HG03159 (cell line): ENCODE measurements around the gene GALNT11.

Source experiments
- ATAC-seq: cut with Tn5 transposase; IDR thresholded peaks from one replicate; pipeline ENCODE4 v1.9.1; 2021; ENCODE audit warnings: mild to moderate bottlenecking, moderate library complexity; ENCODE audit not compliant: unreplicated experiment

GALNT11 gene

DNA sequence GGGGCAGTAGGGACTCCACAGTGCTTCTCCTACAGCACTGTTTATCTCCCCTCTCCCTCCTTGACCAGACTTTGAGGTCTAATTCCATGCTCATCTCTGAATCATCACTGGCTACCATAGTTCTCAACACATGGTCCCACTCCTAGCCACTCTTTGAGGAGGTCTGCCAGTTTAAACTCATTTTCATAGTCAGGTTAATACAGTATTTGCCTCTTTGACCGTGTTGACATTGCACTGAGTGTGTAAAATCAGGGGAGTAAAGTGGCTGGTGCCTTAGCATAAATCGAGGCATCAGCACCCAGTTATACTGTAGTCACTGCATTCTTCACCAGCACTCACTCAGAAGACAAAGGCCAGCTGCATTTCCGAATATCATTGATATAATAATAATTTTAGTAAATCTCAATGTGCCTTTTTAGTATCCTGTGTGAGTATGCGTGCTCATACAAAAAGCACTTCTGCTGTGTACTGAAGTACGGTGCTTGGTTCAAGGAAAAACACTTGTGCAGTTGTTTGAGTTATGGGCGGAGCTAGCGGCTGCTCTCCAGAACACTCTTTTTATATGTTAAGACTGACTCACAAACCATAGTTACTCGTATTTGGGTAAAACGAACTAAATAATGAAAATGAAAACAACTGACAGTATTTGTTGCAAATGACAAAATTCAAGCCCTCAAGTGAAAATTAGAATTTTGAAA, 89.7 kb downstream of the GALNT11 start:
- no peak for ATAC-seq

DNA sequence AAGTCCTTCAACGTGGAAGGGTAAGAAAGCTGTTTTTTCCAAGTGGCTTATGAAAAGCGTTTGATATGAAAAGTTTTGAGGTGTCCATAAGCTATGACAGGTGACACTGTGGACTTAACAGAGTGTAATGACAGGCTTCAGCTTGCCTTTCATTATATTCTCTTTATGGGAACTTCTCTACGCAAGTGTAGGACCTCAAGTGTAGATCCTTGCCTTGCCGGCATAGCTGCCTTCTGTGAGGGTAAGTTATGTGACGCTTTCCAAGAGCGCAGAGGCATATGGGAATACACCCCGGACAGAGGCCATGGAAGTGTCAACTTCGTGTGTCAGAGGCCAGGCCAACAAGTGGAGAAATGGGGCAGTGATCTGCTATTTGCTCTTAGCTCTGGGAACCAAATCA, 91.9 kb downstream of the GALNT11 start:
- ATAC-seq, result no peak

DNA sequence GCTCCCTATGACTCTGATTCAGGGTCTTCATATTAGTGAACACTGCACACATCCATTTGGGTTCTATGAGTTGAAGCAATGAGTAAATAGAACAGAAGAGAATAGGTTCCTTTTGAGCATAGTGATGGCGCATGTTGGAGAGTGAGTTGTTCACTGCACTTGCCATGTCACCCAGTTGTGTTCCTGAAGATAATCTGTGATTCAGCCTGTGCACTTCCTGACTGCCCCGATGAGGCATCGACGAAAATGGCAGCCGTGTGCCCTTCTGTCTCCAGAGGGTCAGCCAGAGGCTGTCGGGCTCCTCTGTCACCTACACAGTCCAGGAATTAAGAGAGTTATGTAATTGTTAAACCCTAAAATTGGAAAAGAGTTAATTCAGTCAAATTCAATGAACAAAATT, 94.7 kb downstream of the GALNT11 start:
- ATAC-seq, result no peak

DNA sequence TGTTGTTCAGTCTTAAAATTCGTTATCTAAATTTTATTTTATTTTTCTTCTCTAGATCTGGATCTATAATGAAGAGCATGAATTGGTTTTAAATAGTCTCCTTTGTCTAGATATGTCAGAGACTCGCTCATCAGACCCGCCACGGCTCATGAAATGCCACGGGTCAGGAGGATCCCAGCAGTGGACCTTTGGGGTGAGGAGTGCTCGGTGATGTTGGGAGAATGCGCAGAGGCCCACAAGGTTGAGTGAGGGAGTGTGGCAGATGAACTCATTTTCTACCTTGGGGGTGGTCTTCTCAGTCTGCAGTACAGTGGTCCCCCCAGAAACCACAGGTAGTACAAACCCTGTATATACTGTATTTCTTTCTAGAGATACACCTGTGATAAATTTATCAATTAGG, 95.3 kb downstream of the GALNT11 start:
- no peak for ATAC-seq

DNA sequence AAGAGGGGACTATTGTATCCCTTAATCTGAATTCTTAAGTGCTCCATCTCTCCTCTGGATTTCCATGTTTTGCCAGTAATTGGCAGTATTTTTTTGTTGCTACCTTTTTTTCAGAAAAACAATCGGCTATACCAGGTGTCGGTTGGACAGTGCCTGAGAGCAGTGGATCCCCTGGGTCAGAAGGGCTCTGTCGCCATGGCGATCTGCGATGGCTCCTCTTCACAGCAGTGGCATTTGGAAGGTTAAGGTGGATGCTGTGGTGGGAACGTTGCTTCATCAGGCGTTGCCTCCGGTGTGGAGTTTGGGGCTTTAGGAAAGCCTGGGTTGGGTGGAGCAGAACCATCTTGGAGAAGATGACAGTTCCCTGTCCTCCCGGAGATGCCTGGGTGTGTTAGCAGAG, 96.0 kb downstream of the GALNT11 start:
- no peak for ATAC-seq

DNA sequence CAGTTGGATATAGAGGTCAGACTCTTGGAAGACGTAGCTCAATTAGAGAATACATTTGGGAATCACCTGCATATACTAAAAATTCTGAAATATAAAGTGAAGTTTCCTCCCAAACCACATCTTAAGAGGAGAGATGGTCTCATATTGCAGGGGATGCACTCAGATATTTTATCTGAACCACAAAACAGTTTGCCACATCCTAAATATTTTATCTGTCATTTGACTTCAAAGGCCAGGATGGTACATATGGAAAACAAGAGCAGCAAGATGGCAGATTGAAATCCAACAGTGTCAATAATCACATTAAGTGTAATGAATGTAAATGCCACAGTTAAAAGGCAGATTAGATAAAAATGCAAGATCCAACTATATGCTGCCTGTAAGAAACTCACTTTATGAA, 97.1 kb downstream of the GALNT11 start:
- ATAC-seq, result no peak

DNA sequence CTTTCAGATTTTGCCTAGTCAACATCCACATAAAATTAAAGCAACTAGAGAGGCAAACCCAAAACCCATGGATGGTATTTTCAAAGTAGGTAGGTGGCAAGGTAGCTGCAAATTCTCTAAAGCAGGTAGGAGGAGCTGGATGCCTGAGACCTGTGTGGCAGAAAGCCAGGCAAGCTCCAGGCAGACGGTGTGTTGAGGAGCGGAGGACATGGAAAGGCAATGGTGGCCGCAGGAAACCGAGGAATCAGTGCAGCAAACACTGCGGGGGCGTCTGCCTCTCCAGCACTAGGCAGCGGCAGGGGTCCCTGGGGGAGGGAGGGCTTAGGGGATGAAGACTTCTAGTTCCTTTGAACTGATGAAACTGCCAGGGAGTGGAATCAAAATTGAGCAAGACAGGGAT, 101.3 kb downstream of the GALNT11 start:
- no peak for ATAC-seq

DNA sequence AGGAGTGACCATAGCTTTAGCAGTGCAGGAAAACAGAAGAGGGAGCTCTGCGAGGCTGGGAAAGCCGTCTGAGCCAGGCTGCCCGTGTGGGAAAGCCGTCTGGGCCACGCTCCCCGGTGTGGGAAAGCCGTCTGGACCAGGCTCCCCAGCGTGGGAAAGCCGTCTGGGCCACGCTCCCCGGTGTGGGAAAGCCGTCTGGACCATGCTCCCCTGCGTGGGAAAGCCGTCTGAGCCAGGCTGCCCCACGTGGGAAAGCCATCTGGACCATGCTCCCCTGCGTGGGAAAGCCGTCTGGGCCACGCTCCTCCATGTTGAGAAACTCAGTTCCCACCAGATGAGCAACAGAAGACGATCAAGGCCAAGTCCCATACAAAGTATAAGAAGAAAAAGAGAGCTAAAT, 101.8 kb downstream of the GALNT11 start:
- no peak for ATAC-seq

DNA sequence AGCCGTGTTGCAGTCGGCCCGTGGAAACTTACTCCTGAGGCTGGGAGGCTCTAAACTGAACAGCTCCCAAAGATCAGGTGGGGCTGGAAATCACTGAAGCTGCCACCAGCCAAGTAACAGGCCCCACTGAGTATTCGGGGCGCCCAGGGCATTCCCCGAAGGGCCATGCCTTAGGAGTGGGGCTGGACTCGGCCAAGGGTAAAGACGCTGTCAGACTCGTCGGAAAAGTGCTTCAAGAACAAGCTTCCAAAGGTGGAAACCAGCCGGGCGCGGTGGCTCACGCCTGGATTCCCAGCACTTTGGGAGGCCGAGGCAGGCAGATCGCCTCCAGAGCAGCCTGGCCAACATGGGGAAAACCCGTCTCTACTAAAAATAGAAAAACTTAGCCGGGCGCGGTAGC, 102.8 kb downstream of the GALNT11 start:
- no peak for ATAC-seq

DNA sequence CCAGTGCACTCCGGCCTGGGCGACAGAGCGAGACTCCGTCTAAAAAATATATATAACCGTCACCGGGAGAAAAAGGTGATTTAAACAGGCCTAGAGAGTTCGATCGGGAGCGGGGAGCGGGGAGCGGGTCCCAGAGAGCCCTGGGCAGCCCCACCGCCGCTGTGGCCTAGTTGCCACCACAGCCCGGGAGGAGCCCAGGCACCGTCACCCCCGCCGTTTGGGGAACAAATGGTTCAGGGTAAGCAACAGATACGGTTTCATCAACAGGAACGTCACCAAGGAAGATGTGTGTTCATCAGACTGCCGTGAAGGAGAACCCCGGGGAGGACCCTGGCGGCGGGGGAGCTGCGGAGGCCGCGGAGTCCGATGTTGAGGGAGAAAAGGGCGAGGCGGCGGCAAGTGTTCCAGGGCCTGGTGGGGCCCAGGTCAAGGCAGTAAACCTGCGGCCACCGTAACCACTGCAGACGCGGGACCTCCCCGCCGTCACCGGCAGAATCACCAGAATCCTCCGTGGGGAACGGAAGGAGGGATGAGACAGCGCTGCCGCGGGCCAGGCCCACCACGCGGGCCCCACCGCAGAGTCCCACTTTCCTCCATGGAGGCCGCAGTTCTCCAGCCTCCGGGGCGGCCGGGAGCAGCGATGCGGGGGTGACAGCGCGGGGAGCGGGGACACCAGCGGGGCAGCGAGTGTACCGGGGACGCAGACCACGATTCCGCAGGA, 103.4 kb downstream of the GALNT11 start:
- ATAC-seq, result no peak

DNA sequence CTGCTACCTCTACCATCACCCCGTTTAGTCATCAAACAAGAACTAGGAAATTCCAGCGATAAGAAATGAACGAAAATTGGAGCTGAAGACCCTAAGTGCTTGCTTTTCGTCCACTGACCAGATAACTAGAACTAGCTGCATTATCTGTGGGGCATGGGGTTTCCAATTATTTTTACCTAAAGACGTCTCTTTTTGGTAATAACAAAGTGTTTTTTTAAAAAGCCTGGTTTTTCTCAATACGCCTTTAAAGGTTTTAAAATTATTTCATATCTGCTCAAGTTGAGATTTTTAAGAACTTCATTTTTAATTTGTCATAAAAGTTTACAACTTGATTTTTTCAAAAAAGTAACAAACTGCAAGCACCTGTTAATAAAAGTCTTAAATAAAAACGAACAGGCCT, 104.2 kb downstream of the GALNT11 start:
- no peak for ATAC-seq

DNA sequence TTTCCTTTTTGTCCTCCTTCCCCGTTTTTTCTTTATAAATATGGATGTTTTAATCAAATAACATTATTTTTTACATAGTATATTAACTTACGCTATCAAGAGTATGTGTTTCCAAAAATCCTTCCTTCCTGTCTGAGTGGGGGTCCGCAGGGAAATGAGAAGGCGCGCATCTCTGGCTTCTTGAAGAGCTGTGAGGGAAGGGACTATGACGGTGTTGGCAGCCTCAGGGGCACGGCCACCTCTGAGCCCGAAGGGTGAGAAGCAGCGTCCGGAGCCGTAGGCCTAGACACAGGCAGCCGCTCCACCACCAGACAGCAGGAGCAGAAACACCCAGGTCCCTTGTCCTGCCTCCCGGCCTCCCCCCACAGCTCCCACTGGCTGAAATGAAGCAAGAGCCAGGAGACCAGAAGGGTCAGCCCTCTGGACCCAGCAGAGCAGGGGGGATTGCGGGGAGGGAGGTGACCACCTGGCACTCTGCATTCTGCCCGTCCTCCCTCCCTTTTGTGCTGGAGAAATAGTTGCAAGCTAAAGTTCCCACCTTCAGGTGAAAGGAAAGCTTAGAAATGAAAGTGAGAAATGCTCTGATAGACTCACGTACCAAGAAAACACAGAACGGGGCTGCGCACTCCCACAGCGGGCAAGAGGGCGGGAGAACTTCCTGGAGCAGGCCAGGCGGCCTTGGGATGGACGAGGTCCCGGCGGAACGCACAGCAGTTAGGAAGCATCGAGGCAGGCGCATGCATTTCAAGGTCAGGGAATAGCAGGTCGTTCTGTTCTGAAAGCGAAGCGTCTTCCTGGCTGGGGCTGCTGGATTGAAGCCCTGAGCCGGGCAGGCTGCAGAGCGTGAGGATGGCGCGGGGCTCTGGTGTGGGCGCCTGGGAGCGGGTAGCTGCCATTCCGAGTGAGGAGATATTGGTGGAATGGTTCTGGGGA, 105.5 kb downstream of the GALNT11 start:
- ATAC-seq, result no peak

DNA sequence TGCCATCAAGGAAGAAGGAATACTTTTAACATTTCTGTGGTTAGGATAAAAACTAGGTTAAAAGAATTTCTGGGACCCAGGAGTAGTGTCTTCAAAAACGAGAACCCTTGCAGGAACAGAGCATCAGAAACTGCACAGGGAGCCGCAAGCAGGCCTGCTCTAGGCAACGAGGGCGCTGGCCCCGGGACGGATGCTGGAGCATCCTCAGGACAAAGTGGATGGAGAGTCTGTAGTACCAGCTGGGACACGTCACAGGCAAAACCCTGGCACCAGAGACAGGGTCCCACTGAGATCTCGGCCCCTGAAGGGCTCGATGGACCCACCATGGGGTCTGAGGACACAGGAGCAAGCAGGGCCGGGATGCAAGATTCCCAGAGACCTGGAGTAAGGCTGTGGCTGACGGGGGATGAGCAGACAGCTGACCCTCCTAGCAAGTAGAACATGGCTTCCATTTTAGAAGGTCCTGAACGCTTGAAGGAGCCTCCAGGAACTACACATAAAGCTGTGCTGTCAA, 106.6 kb downstream of the GALNT11 start:
- ATAC-seq, result no peak

DNA sequence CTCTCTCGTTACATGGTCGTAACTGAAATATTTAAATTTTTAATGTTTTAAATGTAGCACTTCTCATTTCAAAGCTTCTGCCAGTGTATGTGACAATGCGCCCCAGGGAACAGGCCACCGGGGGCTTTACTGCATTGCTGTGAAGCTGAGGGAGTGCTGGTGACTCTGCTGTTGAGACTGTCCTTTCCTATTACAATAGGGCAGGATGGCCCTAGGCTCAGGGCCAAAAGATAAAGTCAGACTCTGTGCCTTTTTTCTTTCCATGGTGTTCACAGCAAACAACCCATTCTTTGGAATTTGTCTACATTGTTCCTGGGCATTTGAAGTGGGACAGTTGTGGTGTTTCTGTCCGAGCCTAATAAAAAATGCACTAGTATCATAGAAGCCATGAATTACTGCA, 107.3 kb downstream of the GALNT11 start:
- ATAC-seq, result no peak

DNA sequence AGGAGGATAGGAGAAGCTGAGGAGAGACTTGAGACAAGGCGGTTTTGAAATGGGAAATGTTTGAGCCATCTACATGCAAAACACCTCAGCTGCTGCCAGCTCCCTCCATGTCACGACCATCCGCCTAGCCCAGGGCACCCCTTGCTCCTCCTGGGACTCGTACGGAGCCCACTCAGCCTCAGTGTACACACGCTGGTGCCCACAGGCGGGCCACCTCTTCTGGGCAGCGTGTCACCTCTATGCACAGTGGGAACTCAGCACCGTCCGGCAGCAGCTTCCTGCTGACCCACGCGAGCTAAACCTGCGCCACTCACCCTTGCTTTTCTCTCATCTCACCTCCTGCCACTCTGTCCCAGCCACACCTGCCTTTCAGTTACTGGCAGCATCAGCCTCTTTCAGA, 108.3 kb downstream of the GALNT11 start:
- ATAC-seq, result no peak

DNA sequence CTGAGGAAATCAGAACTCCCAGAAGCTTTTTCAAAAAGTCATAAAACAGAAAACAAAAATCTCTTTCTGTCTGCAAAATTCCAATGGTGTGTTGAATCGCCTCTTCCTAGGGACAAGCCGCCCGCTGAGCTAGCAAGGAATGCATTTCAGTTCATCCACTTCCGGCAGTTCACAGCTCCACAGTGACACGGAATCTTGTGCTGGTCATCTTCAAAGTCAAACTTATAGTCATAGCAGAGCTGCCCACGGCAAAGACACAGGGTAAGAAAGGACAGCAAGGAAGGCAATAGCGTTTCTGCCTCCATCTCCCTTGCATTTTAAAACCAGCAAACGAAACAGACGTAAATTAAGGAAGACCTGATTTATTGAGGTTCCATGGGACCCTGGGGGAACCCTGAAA, 111.2 kb downstream of the GALNT11 start:
- no peak for ATAC-seq

DNA sequence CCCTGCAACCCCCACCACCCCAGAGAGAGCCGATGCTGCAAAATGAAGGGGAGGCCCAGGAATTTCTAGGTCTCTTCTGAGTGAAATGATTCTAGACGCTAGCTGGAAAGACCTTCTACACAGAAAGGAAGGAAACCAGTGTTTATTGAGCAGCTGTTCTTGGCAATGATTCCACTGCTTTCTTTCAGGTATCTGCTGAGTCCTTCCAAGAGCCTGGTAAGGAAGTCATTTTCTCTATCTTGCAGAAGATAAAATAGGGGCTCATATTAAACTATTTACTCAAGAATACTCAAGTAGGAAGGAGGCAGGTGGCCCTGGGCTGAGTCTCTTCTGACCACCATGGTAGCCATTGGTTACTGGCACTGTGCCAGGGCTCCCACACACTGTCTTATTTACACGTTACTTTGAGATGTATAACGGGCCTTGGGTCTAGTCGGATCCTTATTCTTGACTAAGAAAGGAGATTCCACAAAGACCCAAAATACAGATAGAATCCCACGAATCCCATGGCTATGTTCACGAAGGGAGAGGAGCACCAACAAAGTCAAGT, 112.1 kb downstream of the GALNT11 start:
- ATAC-seq, result no peak

DNA sequence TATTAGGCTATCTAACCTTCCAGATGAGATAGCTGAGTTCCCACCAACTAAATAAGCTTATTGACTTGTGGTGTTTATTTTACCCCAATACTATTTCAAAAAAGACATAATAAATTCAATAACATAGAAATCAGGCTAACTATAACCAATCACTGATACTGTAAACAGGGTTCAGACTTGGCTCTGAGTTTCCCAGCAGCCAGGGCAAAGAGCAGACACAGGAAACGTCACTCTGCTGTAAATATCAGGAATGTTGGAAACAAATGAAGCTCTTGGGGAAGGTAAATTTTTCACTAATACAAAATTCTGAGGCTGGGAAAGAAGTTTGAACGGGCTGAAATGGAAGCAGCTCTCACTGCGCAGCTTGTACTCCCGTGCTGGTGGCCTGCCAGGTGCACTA, 114.6 kb downstream of the GALNT11 start:
- no peak for ATAC-seq

DNA sequence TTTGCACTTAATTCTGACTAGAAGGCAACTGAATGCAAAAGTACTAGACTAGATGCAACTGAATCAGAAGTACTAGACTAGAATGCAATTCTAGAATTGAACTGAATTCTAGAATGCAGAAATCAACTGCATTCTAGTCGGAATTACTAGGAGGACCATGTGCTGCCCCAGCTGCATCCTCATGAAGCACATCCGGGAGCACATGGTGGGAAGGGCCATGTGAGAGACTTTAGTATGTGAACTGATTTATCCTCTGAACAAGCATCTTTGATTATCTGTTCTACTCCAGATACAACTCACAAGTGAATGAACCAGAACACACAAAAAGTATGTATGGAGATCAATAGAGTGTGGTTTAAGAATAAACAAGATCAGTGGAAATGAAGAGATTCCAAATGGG, 115.1 kb downstream of the GALNT11 start:
- no peak for ATAC-seq

DNA sequence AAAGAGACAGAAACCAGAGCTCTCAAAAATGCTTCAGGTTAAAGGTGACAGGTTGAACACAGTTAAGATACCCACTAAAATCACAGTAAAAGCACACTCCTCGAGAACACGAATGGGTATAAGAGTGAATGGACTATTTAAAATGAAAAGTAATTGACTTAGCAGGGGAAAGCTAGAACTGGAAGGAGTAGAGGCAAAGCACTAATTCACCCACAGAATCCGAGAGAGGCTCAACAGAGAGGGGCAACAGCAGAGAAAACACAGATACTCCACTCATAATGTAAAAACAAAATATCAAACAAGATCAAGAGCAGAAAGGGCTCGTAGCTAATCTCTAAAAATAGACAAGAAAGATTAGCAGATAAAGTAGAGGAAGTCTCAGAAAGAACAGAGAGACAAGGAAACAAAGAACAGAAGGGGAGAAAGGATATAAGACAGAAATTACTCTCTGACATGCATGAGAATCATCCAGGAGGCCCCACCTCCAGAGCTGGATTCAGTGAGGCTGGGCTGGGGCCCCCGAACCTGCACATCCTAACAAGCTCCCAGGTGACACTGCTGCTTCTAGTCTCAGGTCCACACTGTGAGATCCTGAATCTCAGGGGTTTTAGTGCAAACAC, 117.6 kb downstream of the GALNT11 start:
- ATAC-seq, result no peak
